ENCODE results near the gene DTNBP1. TPM values are rescaled to one million over a fixed set of nuclear protein-coding genes. Genes with fewer than 3 reads are reported as not detected.

The DTNBP1 gene, protein sequence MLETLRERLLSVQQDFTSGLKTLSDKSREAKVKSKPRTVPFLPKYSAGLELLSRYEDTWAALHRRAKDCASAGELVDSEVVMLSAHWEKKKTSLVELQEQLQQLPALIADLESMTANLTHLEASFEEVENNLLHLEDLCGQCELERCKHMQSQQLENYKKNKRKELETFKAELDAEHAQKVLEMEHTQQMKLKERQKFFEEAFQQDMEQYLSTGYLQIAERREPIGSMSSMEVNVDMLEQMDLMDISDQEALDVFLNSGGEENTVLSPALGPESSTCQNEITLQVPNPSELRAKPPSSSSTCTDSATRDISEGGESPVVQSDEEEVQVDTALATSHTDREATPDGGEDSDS
- total RNA-seq = 5.6 TPM

DNA sequence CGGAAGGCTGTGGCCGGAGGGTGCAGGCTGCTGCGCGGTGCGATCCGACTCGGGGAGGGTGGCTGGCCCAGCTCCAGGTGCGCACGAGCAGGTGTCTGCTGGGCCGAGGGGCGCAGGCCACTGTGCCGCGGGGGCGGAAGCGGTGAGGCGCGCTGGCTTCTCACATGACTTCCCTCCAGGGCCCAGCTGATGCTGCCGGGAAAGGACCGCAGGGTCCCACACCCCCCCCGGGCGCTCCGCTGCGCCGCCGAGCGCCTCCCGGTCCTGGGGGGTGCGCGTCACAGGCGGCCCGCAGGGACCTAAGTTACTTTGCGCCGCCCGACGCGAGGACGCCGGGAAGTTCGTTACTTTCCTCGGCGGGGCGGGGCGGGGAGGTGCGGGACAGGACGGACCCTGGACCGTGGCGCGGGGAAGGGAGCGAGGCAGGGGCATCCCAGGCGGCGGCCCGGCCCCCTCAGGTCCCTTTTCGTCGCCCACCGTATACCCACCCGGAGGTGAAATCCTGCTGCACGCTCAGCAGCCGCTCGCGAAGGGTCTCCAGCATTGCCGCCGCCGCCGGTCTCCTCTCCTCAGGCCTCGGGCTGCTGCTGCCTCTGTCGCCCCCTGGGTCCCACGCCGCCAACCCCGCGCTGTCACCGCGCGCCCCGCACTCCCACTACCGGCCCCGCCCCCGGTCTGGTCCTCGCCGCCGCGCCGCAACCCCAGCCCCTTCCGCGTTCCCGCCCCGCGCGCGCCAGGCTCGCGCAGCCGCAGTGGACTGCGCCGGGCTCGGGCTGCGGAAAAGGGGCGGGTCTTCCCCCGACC is at the start of gene DTNBP1:
Gene DTNBP1, minus strand, starts transcription at position 703 of the 804 bp plus-strand sequence. Its CDS starts 159 bp downstream, at position 544.
- Histone ChIP-seq H3K36me3 (no peaks in the 10 kb centered on the region), H3K27ac (peak within 1 kb of the TSS; percentile 64 to 82), H3K9me3 (no peaks in the 10 kb centered on the region), H3K27me3 (no peaks in the 10 kb centered on the region), H3K4me1 (peaks cover 3 to 6% of the 10 kb centered on the region in 2 donors), H3K4me3 (peak within 1 kb of the TSS; percentile 70 to 94)
- intact Hi-C loops (cut with DNase I) = loop anchor here (2.0 to 10.0 kb wide), 2 partner anchors 418 to 1042 kb away; no protein-coding TSS in a partner anchor
- TF ChIP-seq, protein P1, sequence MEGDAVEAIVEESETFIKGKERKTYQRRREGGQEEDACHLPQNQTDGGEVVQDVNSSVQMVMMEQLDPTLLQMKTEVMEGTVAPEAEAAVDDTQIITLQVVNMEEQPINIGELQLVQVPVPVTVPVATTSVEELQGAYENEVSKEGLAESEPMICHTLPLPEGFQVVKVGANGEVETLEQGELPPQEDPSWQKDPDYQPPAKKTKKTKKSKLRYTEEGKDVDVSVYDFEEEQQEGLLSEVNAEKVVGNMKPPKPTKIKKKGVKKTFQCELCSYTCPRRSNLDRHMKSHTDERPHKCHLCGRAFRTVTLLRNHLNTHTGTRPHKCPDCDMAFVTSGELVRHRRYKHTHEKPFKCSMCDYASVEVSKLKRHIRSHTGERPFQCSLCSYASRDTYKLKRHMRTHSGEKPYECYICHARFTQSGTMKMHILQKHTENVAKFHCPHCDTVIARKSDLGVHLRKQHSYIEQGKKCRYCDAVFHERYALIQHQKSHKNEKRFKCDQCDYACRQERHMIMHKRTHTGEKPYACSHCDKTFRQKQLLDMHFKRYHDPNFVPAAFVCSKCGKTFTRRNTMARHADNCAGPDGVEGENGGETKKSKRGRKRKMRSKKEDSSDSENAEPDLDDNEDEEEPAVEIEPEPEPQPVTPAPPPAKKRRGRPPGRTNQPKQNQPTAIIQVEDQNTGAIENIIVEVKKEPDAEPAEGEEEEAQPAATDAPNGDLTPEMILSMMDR (IDR thresholded peaks at IDR 0.05) = no peak
- peak in 1 of 2 donors; percentile 91 for DNase-seq (ENCODE audit: low spot score in 2 of 2)

DNA sequence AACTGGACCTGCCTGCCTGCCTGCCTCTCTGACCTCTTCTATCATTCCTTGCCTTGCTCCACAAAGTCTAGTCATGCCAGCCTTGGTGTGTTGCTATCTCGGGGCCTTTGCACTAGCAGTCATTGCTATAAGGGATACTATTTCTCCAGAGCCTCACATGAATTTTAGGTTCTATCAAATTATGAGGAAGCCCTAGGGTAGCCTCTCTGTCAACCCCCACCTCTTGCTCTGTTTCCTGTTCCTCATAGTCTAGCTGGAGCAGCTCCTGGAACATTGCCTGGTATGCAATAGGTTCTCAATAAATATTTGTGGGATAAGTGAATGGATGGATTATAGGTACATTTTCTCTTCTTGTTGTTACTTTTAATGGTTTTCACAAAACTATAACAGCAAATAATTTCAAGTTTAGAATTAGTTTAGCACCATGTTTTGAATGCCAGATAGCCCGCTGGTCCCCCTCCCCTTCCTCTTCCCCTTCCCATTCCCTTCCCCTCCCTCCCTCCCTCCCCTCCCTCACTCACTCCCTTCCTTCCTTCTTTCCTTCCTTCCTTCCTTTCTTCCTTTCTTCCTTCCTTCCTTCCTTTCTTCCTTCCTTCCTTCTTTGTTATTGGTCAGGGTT is 46.9 kb upstream of the DTNBP1 start:
- DNase-seq (ENCODE audit: low spot score in 2 of 2) = no peak
- H3K36me3 ChIP-seq = no peaks in the 10 kb centered on the region
- peaks cover 0 to 5% of the 10 kb centered on the region in 2 donors for H3K4me1 ChIP-seq
- no peaks in the 10 kb centered on the region for H3K27me3 ChIP-seq
- intact Hi-C loops (cut with DNase I) = no loop called here
- H3K9me3 ChIP-seq = no peaks in the 10 kb centered on the region
- no peak overlapping the region for H3K4me3 ChIP-seq
- no peak overlapping the region for H3K27ac ChIP-seq
- TF ChIP-seq, protein P1 (IDR thresholded peaks at IDR 0.05) = no peak

DNA sequence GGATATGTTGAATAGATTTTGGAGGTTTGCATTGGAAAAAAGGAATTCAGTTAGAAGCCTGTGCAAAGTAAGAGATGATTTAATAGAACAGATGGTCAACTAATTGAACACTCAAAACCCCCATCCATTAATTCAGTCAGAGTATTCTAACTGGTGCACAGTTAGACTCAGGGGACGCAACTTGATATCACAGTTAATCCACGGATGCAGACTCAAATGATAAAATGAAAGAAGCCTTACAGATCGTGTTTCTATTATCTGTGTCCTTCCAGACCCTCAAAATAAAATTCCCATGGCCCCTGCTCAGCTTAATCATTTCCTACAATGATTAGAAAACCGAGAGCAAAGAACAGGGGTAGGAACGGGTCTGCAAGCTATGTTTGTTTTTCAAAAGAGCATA is 45.4 kb upstream of the DTNBP1 start:
- Histone ChIP-seq H3K9me3 (no peaks in the 10 kb centered on the region), H3K4me3 (no peak overlapping the region), H3K27me3 (no peaks in the 10 kb centered on the region), H3K27ac (no peak overlapping the region), H3K36me3 (no peaks in the 10 kb centered on the region), H3K4me1 (peaks cover 0 to 5% of the 10 kb centered on the region in 2 donors)
- TF ChIP-seq, protein P1 (IDR thresholded peaks at IDR 0.05) = no peak
- intact Hi-C loops (cut with DNase I) = no loop called here
- no peak for DNase-seq (ENCODE audit: low spot score in 2 of 2)

DNA sequence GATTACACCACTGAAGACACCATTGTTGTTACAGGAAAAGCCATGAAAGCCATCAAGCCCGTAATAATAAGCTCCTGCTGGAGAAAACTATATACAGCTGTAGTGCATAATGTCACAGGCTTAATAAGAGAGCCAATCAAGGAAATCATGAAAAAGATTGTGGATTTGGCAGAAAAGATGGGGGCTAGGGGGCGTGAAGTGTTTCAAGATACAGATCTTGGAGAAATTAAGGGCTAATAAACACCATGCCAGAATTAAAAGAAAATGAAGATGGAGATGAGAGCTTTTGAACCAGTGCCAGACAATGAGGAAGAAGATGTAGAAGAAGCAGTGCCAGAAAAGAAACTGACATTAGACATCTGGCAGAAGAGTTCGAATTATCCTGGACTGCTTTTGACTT is 43.2 kb upstream of the DTNBP1 start:
- H3K27me3 ChIP-seq = no peaks in the 10 kb centered on the region
- TF ChIP-seq, protein P1 (IDR thresholded peaks at IDR 0.05) = no peak
- no peaks in the 10 kb centered on the region for H3K9me3 ChIP-seq
- H3K4me1 ChIP-seq = no peaks in the 10 kb centered on the region
- no peaks in the 10 kb centered on the region for H3K36me3 ChIP-seq
- intact Hi-C loops (cut with DNase I) = no loop called here
- no peak overlapping the region for H3K27ac ChIP-seq
- DNase-seq (ENCODE audit: low spot score in 2 of 2) = no peak
- H3K4me3 ChIP-seq = no peak overlapping the region

DNA sequence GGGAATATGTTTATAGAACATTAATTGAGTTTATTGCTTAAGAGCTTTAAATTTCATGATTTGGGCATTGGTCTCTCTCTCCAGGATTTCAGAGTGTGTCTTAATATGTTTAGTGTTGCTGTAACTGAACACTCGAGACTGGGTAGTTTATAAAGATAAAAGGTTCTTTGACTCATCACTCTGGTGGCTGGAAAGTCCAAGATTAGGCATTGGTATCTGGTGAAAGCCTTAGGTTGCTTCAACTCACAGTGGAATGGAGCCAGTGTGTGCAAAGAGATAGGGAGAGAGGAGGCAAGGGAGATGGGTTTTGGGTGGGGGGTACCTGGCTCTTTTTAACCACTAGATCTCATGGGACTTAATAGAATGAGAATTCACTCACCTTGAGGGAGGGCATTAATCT is 35.6 kb upstream of the DTNBP1 start:
- Histone ChIP-seq H3K36me3 (no peaks in the 10 kb centered on the region), H3K4me3 (no peak overlapping the region), H3K27me3 (no peaks in the 10 kb centered on the region), H3K4me1 (no peaks in the 10 kb centered on the region), H3K9me3 (no peaks in the 10 kb centered on the region), H3K27ac (no peak overlapping the region)
- TF ChIP-seq, protein P1 (IDR thresholded peaks at IDR 0.05) = no peak
- no peak for DNase-seq (ENCODE audit: low spot score in 2 of 2)
- intact Hi-C loops (cut with DNase I) = no loop called here

All from ascending aorta (tissue), 2 donors.